WTC11 (cell line): Measurements from ENCODE around the gene ADAM12. TPM values are rescaled to one million over a fixed set of nuclear protein-coding genes. Genes with fewer than 3 reads are reported as not detected.

ENCODE experiments used
- ATAC-seq: fragments of 200-7000 bp; cut with Tn5 transposase; 2 replicates; pipeline ENCODE4 v1.10.0; 2021; ENCODE audit warnings: mild to moderate bottlenecking, moderate library complexity
- CTCF ChIA-PET: fragments of 300-600 bp; sonication (Branson Sonifier 250); formaldehyde crosslinking; loops from one replicate; lab custom pipeline; 2021; ENCODE audit warnings: antibody characterized with exemption; lab: Charles Lee
- POLR2A ChIA-PET: fragments of 350-600 bp; sonication (Branson Sonifier 250); formaldehyde crosslinking; loops from one replicate; lab custom pipeline; 2021; ENCODE audit warnings: antibody characterized with exemption; lab: Charles Lee
- DNase-seq: peaks from one replicate; pipeline ENCODE4 v3.0.0; 2021; ENCODE audit warnings: low spot score
- H3K27ac Mint-ChIP-seq: 2 replicates; pipeline ENCODE4 v1.8.0; 2021; ENCODE audit warnings: mixed read lengths
- H3K27me3 Mint-ChIP-seq: 2 replicates; pipeline ENCODE4 v1.8.0; 2021; ENCODE audit warnings: low read depth, mild to moderate bottlenecking, moderate library complexity, mixed read lengths
- H3K36me3 Mint-ChIP-seq: 2 replicates; pipeline ENCODE4 v1.8.0; 2021; ENCODE audit warnings: mixed read lengths
- H3K4me1 Mint-ChIP-seq: 2 replicates; pipeline ENCODE4 v1.8.0; 2022; ENCODE audit warnings: mixed read lengths
- H3K4me3 Mint-ChIP-seq: 2 replicates; pipeline ENCODE4 v1.8.0; 2021; ENCODE audit warnings: mild to moderate bottlenecking, moderate library complexity, mixed read lengths
- H3K9me3 Mint-ChIP-seq: 2 replicates; pipeline ENCODE4 v1.8.0; 2021; ENCODE audit warnings: mixed read lengths
- AFF4 ChIP-seq: sonication (generic); formaldehyde crosslinking; IDR thresholded peaks from 2 replicates; pipeline ENCODE4 v1.8.1; 2023; ENCODE audit warnings: mild to moderate bottlenecking, missing genetic modification reagents, borderline replicate concordance
- ARID4B ChIP-seq: sonication (generic); formaldehyde crosslinking; IDR thresholded peaks from 2 replicates; pipeline ENCODE4 v1.8.0; 2023; ENCODE audit warnings: missing genetic modification reagents, mild to moderate bottlenecking, borderline replicate concordance
- ATF3 ChIP-seq: sonication (generic); formaldehyde crosslinking; conservative IDR thresholded peaks from 2 replicates; pipeline ENCODE4 v1.8.1; 2022; ENCODE audit warnings: mild to moderate bottlenecking, missing genetic modification reagents
- ATF6 ChIP-seq: sonication (generic); formaldehyde crosslinking; IDR thresholded peaks from 2 replicates; pipeline ENCODE4 v1.8.1; 2023; ENCODE audit warnings: mild to moderate bottlenecking, missing genetic modification reagents
- CREB1 ChIP-seq: sonication (generic); formaldehyde crosslinking; IDR thresholded peaks from 2 replicates; pipeline ENCODE4 v1.8.0; 2023; ENCODE audit warnings: mild to moderate bottlenecking, missing genetic modification reagents
- ERG ChIP-seq: fragments of 250-450 bp; sonication (Bioruptor Pico); IDR thresholded peaks from 2 replicates; pipeline ENCODE4 v1.8.0; 2021; ENCODE audit warnings: mild to moderate bottlenecking
- NR2C2 ChIP-seq: sonication (generic); formaldehyde crosslinking; IDR thresholded peaks from 2 replicates; pipeline ENCODE4 v1.8.0; 2022; ENCODE audit warnings: mild to moderate bottlenecking, missing genetic modification reagents
- SMAD3 ChIP-seq: sonication (generic); formaldehyde crosslinking; IDR thresholded peaks from 2 replicates; pipeline ENCODE4 v1.8.0; 2022; ENCODE audit warnings: missing genetic modification reagents, mild to moderate bottlenecking, borderline replicate concordance
- TCF7 ChIP-seq: sonication (generic); formaldehyde crosslinking; IDR thresholded peaks from 2 replicates; pipeline ENCODE4 v1.8.0; 2022; ENCODE audit warnings: mild to moderate bottlenecking, low read depth, missing genetic modification reagents, moderate library complexity
- total RNA-seq: library from RNA; stranded (reverse); gene quantifications from 3 replicates; pipeline ENCODE4 v1.2.3, GENCODE V29; 2021
- TF ChIP-seq, protein P1 (sequence below): fragments of 250-450 bp; sonication (Bioruptor Pico); IDR thresholded peaks from 2 replicates; pipeline ENCODE4 v1.9.0; 2021; ENCODE audit warnings: mild to moderate bottlenecking
- TF ChIP-seq, protein P2 (sequence below): sonication (generic); formaldehyde crosslinking; IDR thresholded peaks from 2 replicates; pipeline ENCODE4 v1.8.0; 2022; ENCODE audit warnings: mild to moderate bottlenecking, missing genetic modification reagents

The ADAM12 gene
- total RNA-seq, 1 experiment from 2014 or later = 0.22 TPM

GRCh38 chr10:126390324-126390723 lies 2.0 kb upstream of the ADAM12 start:
- ChIA-PET CTCF (no interaction called here), POLR2A (no interaction called here)
- Mint-ChIP-seq H3K9me3 (no peaks in the 10 kb centered on the region), H3K27me3 (peaks cover 51% of the 10 kb centered on the region), H3K4me1 (peaks cover 20% of the 10 kb centered on the region), H3K4me3 (no peak overlapping the region), H3K27ac (no peak overlapping the region), H3K36me3 (no peaks in the 10 kb centered on the region)
- ATAC-seq (no peak), DNase-seq (no peak)
- TF ChIP-seq, protein P1, sequence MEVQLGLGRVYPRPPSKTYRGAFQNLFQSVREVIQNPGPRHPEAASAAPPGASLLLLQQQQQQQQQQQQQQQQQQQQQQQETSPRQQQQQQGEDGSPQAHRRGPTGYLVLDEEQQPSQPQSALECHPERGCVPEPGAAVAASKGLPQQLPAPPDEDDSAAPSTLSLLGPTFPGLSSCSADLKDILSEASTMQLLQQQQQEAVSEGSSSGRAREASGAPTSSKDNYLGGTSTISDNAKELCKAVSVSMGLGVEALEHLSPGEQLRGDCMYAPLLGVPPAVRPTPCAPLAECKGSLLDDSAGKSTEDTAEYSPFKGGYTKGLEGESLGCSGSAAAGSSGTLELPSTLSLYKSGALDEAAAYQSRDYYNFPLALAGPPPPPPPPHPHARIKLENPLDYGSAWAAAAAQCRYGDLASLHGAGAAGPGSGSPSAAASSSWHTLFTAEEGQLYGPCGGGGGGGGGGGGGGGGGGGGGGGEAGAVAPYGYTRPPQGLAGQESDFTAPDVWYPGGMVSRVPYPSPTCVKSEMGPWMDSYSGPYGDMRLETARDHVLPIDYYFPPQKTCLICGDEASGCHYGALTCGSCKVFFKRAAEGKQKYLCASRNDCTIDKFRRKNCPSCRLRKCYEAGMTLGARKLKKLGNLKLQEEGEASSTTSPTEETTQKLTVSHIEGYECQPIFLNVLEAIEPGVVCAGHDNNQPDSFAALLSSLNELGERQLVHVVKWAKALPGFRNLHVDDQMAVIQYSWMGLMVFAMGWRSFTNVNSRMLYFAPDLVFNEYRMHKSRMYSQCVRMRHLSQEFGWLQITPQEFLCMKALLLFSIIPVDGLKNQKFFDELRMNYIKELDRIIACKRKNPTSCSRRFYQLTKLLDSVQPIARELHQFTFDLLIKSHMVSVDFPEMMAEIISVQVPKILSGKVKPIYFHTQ (CRISPR knock-in tag) = no peak
- no peak for TF ChIP-seq ATF3
- no peak for TF ChIP-seq AFF4
- no peak for TF ChIP-seq ARID4B (CRISPR knock-in tag)
- TF ChIP-seq CREB1 (CRISPR knock-in tag) = no peak
- no peak for TF ChIP-seq TCF7
- no peak for TF ChIP-seq SMAD3 (CRISPR knock-in tag)
- no peak for TF ChIP-seq ERG (CRISPR knock-in tag)
- TF ChIP-seq ATF6 (CRISPR knock-in tag) = no peak
- TF ChIP-seq NR2C2 (CRISPR knock-in tag) = no peak
- TF ChIP-seq, protein P2, sequence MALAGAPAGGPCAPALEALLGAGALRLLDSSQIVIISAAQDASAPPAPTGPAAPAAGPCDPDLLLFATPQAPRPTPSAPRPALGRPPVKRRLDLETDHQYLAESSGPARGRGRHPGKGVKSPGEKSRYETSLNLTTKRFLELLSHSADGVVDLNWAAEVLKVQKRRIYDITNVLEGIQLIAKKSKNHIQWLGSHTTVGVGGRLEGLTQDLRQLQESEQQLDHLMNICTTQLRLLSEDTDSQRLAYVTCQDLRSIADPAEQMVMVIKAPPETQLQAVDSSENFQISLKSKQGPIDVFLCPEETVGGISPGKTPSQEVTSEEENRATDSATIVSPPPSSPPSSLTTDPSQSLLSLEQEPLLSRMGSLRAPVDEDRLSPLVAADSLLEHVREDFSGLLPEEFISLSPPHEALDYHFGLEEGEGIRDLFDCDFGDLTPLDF (CRISPR knock-in tag) = no peak
